Stomach (tissue), 4 donors: Measurements from ENCODE around the gene KCTD10.
"Not testable (repeated sequence)": the region's sequence is repeated elsewhere in the genome, so short reads cannot be mapped to it uniquely, and the experiment has no call there.

ENCODE experiments used
- EP300 ChIP-seq: sonication (generic); formaldehyde crosslinking; IDR thresholded peaks from one replicate; pipeline ENCODE4 v1.6.1; 2017; ENCODE audit warnings: antibody characterized with exemption
- POLR2AphosphoS5 ChIP-seq, 3 donors: sonication (generic); formaldehyde crosslinking; IDR thresholded peaks; one replicate each; pipeline ENCODE4 v1.6.1; 2016; ENCODE audit warnings: antibody characterized with exemption in 3 of 3
- TF ChIP-seq, protein P1 (sequence below), 7 experiments: fragments of 450-650 bp in 4 of 7; fragments of 200-600 bp in 3 of 7; sonication (generic) in 3 of 7; IDR thresholded peaks; one replicate each; pipeline ENCODE4 v1.5.1; 2016 to 2019; ENCODE audit warnings: antibody characterized with exemption in 7 of 7, control low read depth in 2 of 7, mild to moderate bottlenecking in 1 of 7

- TF ChIP-seq, protein P1, sequence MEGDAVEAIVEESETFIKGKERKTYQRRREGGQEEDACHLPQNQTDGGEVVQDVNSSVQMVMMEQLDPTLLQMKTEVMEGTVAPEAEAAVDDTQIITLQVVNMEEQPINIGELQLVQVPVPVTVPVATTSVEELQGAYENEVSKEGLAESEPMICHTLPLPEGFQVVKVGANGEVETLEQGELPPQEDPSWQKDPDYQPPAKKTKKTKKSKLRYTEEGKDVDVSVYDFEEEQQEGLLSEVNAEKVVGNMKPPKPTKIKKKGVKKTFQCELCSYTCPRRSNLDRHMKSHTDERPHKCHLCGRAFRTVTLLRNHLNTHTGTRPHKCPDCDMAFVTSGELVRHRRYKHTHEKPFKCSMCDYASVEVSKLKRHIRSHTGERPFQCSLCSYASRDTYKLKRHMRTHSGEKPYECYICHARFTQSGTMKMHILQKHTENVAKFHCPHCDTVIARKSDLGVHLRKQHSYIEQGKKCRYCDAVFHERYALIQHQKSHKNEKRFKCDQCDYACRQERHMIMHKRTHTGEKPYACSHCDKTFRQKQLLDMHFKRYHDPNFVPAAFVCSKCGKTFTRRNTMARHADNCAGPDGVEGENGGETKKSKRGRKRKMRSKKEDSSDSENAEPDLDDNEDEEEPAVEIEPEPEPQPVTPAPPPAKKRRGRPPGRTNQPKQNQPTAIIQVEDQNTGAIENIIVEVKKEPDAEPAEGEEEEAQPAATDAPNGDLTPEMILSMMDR (IDR thresholded peaks at IDR 0.05): not testable (repeated sequence)
- not testable (repeated sequence) for TF ChIP-seq POLR2AphosphoS5 (IDR thresholded peaks at IDR 0.05); EP300
These were observed 3.4 kb downstream of the KCTD10 start for GRCh38 chr12:109473526-109474270.
